GM19372 (cell line): ENCODE results near the gene RP9.
A peak's percentile ranks its signal among the peaks of the same experiment; 100 is the strongest.

ENCODE experiments used
- ATAC-seq: cut with Tn5 transposase; IDR thresholded peaks from one replicate; pipeline ENCODE4 v1.9.1; 2021; ENCODE audit warnings: mild to moderate bottlenecking, low read depth, moderate library complexity; ENCODE audit not compliant: unreplicated experiment

The RP9 gene

DNA sequence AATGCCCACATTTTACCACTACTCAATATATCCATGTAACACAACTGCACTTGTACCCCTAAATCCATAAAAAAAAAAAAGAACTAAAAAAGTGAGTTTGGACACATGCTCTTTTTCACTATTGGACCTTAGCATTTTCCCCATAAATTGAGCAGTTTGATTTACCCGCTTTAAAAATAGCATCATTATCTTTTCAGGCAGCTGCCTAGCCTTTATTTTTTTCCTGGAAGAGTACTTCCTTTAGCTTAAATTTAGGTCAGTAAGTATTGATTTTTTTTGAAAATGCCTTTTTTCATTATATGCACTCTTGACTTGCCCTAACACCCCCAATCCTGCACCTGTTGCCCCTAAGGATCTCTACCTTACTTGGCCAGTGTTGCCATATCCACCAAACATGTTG, 41.3 kb downstream of the RP9 start:
- no peak for ATAC-seq

DNA sequence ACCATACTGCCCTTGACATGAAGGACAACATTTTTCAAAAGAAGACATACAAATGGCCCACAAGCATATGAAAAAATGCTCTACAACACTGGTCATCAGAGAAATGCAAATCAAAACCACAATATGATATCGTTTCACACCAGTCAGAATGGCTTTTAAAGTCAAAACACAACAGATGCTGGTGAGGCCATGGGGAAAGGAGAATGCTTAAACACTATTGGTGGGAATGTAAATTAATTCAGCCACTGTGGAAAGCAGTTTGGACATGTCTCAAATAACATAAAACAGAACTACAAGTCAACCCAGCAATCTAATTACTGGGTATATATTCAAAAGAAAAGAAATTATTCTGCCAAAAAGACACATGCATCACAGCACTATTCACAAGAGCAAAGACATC, 42.4 kb downstream of the RP9 start:
- no peak for ATAC-seq

DNA sequence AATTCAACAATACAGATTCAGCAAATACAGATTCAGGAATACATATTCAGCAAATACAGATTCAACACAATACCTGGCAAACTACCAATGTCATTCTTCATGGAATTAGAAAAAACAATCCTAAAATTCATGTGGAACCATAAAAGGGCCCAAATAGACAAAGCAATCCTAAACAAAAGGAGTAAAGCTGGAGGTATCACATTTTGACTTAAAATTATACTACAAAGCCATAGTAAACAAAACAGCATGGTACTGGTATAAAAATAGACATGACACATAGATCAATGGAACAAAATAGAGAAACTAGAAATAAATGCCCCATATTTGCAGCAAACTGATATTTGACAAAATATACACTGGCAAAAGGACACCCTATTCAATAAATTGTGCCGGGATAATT, 43.2 kb downstream of the RP9 start:
- ATAC-seq: no peak

DNA sequence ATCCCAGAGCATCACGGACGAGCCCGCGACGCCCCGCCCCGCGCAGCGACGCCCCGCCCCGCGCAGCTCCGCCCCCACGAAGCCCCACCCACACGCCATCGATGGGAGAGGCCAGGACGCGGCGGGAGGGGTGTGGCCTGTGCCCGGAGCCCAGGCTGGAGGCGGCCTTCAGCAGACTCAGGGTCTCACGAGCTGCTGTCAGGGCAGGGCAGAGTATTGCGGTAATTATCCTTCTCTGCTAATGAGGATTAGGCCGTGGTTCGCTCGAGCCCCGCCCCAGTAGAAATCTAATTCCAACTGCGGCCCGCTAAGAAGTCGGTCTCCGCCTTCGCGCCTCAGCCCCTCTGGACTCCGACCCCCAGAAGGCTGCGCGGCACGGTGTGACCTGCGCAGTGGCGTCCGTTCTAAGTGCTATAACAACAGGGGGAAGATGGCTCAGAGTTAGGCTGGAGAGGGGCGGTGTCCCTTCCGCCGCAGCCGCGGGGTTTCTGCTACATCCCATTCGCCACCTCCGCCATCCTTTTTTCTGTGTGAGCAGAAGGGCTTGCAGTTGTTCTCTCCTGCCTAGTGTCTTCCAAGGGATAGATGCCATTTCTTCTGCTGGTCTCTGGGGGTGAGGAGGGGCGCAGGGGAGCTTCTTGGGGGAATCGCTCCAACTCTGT, 46.3 kb downstream of the RP9 start:
- ATAC-seq: peak; percentile 91

DNA sequence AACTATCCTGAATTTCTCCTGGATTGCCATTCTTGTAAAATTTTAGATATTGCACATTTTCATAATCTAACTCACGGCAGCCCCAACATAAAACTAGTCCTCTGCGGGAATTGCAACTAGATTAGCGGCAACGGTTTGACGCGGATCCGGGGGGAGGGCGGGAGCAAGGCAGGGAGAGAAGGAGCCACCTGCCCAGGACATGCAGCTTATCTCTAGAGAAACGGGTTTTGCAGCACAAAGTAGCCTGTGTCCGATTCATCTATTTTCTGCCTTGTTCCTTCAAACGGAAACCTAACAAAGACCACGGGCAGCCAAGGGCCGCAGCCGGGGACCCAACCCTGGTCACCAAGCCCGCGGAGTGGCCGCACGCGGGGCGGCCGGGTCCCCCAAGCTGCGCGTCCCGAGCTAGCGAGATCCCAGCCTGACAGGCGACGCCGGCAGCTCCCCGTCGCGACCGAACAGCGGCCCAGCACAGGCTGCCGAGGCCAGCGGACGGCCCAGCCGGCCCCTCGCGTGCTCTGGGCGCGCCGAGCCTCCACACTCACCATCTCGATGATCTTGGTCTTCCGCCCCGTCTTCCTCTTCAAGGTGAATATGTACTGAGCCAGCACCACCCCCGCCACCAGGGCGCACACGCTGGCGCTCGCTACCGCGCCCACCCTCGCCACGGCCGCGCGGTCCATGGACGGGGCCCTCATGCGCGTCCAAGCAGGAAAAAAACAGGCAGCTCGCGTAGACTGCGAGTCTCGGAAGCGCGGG, 47.0 kb downstream of the RP9 start, which contains the start of gene NT5C3A:
NT5C3A (minus strand) TSS at position 754 of the 759 bp plus-strand sequence; CDS start at position 683, 71 bp downstream.
- ATAC-seq: peak; percentile 35

DNA sequence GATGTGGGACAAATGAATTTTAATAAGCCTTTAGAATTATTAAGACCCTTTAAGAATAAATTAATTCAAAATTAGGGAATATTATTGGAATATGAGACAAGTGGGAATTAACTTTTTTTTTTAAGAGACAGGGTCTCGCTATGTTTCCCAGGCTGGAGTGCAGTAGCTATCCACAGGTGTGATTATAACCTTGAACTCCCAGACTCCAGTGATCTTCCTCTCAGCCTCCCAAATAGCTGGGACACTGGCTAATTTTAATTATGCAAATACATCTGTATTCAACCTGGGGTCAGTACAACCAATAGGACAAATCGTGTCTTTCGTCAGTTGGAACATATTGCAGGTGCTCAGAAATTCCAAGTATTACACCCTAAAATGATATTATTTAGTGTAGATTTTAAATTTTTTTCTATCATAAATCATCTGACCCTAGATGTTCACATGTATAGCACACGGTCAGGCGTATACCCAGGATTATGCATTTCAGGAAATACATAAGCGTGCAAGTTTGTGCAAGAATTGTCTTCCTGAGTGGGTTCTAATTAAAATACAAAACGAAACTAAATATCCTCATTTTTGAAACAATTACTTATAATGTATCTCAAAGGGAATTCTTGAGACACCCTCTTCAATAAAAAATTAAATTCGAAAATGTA, 47.8 kb downstream of the RP9 start:
- no peak for ATAC-seq

DNA sequence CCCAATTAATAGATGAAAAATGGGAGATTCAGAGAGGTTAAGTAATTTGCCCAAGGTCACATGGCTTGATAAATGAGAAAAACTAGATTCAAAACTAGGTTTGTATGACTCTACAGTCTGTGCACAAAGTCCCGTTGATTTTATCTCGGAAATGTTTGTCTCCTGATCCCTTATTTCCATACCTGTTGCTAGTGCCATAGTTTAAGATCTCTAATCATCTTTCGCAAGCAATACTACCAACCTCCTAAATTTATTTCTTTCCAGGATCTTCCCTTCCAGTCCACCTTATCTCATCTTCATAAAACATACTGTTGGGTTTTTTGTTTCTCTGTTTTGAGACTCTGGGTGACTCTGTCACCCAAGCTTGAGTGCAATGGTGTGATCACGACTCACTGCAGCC, 49.6 kb downstream of the RP9 start:
- ATAC-seq: no peak

DNA sequence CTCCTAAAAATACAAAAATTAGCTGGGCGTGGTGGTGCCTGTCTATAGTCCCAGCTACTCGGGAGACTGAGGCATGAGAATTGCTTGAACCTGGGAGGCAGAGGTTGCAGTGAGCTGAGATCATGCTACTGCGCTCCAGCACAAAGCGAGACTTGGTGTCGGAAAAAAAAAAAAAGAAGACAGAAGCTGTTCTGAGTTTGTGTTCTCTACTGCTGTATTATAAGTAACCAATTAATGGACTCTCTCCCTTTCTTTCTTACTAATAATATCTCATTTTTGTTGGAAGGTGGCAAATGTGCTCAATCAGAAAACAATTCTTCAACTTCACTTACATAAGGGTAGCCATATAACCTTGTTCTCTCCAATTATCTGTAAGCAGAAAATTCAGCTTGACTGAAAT, 54.0 kb downstream of the RP9 start:
- ATAC-seq: no peak

DNA sequence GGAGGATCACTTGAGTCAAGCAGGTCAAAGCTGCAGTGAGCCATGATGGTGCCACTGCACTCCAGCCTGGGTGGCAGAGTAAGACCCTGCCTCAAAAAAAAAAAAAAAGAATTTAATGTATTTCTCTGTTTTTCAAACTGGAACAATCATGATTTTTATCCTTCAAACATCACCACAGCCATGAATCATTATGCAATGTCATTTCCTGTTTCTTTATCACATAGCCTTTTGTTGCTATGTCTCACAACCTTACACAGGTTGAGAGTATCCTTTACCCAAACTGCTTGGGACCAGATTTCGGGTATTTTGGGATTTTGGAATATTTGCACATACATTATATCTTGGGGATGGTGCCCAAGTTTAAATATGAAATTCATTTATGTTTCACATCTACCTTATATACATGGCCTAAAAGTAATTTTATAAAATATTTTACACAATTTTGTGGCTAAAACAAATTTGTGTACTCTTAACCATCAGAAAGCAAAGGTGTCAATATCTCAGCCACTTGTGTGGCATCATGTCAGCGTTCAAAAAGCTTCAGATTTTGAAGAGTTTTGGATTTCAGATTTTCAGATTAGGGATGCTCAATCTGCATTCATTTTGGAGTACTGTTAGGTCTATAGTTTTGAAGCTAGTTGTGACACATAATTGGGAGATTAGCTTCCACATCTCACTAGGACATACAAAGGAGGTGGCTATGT, 54.8 kb downstream of the RP9 start:
- ATAC-seq: no peak

DNA sequence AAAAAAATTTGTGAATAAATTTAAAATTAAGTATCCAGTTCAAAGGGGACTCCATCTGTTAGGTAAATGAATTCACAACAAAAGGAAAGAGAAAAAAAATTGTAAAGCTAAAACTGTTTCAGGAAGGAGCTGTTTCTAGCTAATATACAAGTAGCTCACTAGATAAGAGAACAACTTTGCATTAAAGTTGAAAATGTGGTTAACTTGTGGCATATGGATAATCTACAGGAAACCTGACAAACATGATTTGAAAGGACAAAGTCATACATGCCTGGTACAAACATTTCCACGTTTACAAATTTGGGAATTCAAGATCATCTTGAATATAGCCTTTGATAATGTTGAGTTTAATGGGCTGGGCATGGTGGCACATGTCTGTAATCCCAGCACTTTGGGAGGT, 55.5 kb downstream of the RP9 start:
- ATAC-seq: no peak

DNA sequence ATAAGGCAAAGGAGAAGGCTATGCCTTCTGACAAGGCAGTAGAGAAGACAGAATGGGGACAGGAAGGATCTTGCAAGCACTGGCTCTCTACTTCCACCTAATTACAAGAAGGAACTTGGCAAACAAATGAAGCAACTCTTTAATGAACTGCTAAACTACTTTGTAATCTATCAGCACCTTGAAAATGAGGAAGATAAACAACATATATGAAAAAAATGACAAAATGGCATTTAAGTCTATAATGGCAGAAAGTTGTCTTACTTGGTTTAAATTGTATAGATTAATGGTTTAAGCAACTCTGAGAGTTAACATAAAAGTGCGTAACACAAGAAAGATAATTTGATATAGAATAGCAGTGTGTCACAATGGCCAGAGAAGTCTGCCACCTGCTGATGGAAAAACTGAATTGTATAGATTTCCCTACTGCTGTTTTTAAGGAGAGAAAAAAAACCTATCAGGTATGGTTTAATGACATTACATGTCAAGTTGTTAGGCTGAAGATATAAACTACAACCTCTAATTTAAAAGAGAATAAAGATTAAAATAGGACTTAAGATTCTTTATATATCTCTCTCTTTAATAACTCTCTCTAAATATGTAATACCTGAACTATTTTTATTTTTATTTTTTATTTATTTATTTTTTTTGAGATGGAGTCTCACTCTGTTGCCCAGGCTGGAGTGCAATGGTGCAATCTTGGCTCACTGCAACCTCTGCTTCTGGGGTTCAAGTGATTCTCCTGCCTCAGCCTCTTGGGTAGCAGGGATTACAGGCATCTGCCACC, 58.5 kb downstream of the RP9 start:
- no peak for ATAC-seq

DNA sequence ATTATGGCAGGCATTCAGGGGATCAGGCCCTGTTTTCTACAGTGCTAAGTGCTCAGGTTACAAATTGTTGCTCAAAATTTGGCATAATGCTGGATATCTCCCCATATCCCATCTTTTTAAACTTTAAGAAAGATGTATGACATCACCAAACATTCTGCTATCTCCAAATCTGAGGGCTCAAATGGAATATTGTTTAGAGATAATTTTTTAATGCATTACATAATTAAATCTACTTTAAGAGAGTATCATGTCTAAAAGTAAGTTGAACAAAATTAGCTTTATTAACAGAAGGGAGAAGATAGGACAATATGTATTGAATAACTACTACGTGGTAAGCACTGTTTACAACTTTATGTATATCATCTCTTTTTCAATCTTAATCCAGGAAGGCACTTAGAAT, 60.5 kb downstream of the RP9 start:
- ATAC-seq: no peak

DNA sequence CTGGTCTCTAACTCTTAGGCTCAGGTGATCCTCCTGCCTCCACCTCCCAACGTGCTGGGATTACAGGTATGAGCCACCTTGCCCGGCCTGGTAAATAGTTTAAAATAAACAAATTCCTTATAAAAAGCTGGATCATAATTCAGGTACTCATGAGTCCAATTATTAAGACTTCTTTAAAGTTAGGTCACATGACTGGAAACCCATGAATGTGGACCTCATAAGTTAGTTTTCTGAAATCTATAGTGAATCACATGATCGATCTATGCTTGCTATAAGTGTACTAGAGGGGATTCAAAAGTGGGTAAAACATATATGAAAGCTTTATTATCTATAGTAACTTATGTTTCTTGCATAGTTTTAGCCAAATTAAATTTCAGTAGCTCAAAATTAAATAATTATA, 60.9 kb downstream of the RP9 start:
- ATAC-seq: no peak

DNA sequence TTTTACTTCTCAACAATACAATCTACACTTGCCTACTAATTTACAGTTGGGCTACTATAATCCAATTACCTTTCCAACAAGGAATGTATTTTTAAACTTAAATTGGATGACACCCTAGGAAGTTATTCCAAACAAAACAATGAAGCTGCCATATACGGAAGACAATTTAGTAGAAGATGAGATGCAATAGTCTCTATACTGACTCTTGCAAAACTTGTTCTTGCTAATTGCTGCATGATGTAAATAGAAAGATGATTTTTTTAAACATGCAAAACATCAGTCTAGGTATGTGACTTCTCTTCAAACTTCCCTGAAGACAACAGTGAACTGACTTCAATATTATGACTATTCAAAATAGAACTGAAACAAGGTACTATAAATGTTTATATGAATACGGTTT, 64.2 kb downstream of the RP9 start:
- no peak for ATAC-seq
